Astrocyte (in vitro differentiated cells and primary cell): Measurements from ENCODE around the gene PALLD. TPM values are rescaled to one million over a fixed set of nuclear protein-coding genes. Genes with fewer than 3 reads are reported as not detected.
A peak's percentile ranks its signal among the peaks of the same experiment; 100 is the strongest.

Source experiments
- DNase-seq: peaks from one replicate; pipeline ENCODE4 v3.0.0-alpha.2; 2010; ENCODE audit warnings: low read depth
- FAIRE-seq: peaks from 2 replicates; lab custom pipeline; 2011; peaks lifted over from hg19 to GRCh38; lab: Jason Lieb, UNC
- H2AFZ ChIP-seq: 2 replicates; pipeline ENCODE4 v1.6.0; 2012; ENCODE audit warnings: low read depth, low read length, inconsistent platforms
- H3K27ac ChIP-seq: 2 replicates; pipeline ENCODE4 v1.5.1; 2011; ENCODE audit warnings: low read depth, low read length, inconsistent platforms
- H3K27me3 ChIP-seq: 2 replicates; pipeline ENCODE4 v1.6.0; 2011; ENCODE audit warnings: low read length, inconsistent platforms; ENCODE audit not compliant: insufficient read depth
- H3K36me3 ChIP-seq: 2 replicates; pipeline ENCODE4 v1.5.1; 2011; ENCODE audit warnings: low read length, inconsistent platforms; ENCODE audit not compliant: insufficient read depth
- H3K4me1 ChIP-seq: 2 replicates; pipeline ENCODE4 v1.5.1; 2011; ENCODE audit warnings: low read length, inconsistent platforms; ENCODE audit not compliant: insufficient read depth
- H3K4me2 ChIP-seq: 2 replicates; pipeline ENCODE4 v1.6.0; 2012; ENCODE audit warnings: low read length, inconsistent platforms
- H3K4me3 ChIP-seq: 2 replicates; pipeline ENCODE4 v1.5.1; 2011; ENCODE audit warnings: low read depth, mild to moderate bottlenecking, low read length, inconsistent platforms; ENCODE audit not compliant: insufficient read depth
- H3K79me2 ChIP-seq: 2 replicates; pipeline ENCODE4 v1.6.0; 2012; ENCODE audit warnings: mild to moderate bottlenecking, low read length, inconsistent platforms; ENCODE audit not compliant: insufficient read depth
- H3K9ac ChIP-seq: 2 replicates; pipeline ENCODE4 v1.6.0; 2012; ENCODE audit warnings: mild to moderate bottlenecking, low read length, inconsistent platforms
- H3K9me3 ChIP-seq: 2 replicates; pipeline ENCODE4 v1.5.1; 2012; ENCODE audit warnings: low read depth, mild to moderate bottlenecking, low read length, inconsistent platforms; ENCODE audit not compliant: insufficient read depth
- H4K20me1 ChIP-seq: 2 replicates; pipeline ENCODE4 v1.6.0; 2012; ENCODE audit warnings: low read length, inconsistent platforms; ENCODE audit not compliant: insufficient read depth
- H3K27ac Mint-ChIP-seq: one replicate; pipeline ENCODE4 v1.8.0; 2021; ENCODE audit warnings: mild to moderate bottlenecking, mixed read lengths; ENCODE audit not compliant: unreplicated experiment
- H3K27me3 Mint-ChIP-seq: one replicate; pipeline ENCODE4 v1.8.0; 2021; ENCODE audit warnings: low read depth, mixed read lengths; ENCODE audit not compliant: unreplicated experiment
- H3K36me3 Mint-ChIP-seq: one replicate; pipeline ENCODE4 v1.8.0; 2021; ENCODE audit warnings: low read depth, mixed read lengths; ENCODE audit not compliant: unreplicated experiment
- H3K4me1 Mint-ChIP-seq: one replicate; pipeline ENCODE4 v1.8.0; 2021; ENCODE audit warnings: low read depth, mixed read lengths; ENCODE audit not compliant: unreplicated experiment
- H3K4me3 Mint-ChIP-seq: one replicate; pipeline ENCODE4 v1.8.0; 2021; ENCODE audit warnings: mild to moderate bottlenecking, moderate library complexity, mixed read lengths; ENCODE audit not compliant: unreplicated experiment
- H3K9me3 Mint-ChIP-seq: one replicate; pipeline ENCODE4 v1.8.0; 2021; ENCODE audit warnings: mild to moderate bottlenecking, mixed read lengths; ENCODE audit not compliant: unreplicated experiment
- CTCF ChIP-seq: IDR thresholded peaks from 2 replicates; pipeline ENCODE4 v1.5.1; 2011; ENCODE audit warnings: low read depth, mild to moderate bottlenecking, inconsistent platforms, low read length, moderate library complexity; ENCODE audit not compliant: insufficient read depth
- EZH2 ChIP-seq: IDR thresholded peaks from 2 replicates; pipeline ENCODE4 v1.6.1; 2012; ENCODE audit warnings: mild to moderate bottlenecking, low read length, inconsistent platforms; ENCODE audit not compliant: insufficient read depth
- total RNA-seq: library from RNA; stranded (reverse); gene quantifications from 2 replicates; pipeline ENCODE4 v1.2.1, GENCODE V29; 2021

PALLD gene
- total RNA-seq, 1 donor from 2014 or later: 498 TPM

- peaks cover 33% of the 10 kb centered on the region for H3K4me1 ChIP-seq
- no peak overlapping the region for H3K27ac Mint-ChIP-seq
- no peak for DNase-seq
- H3K4me3 ChIP-seq: no peak overlapping the region
- H3K79me2 ChIP-seq: no peaks in the 10 kb centered on the region
- no peak overlapping the region for H3K4me2 ChIP-seq
- no peak for TF ChIP-seq EZH2
- TF ChIP-seq CTCF: no peak
- no peak overlapping the region for H2AFZ ChIP-seq
- H3K9me3 Mint-ChIP-seq: no peaks in the 10 kb centered on the region
- H3K27me3 Mint-ChIP-seq: no peaks in the 10 kb centered on the region
- no peaks in the 10 kb centered on the region for H3K9me3 ChIP-seq
- no peaks in the 10 kb centered on the region for H4K20me1 ChIP-seq
- peaks cover 33% of the 10 kb centered on the region for H3K4me1 Mint-ChIP-seq
- H3K36me3 Mint-ChIP-seq: peaks cover 2% of the 10 kb centered on the region
- H3K9ac ChIP-seq: no peak overlapping the region
- H3K36me3 ChIP-seq: no peaks in the 10 kb centered on the region
- H3K4me3 Mint-ChIP-seq: no peak overlapping the region
- FAIRE-seq: no peak
- no peak overlapping the region for H3K27ac ChIP-seq
- H3K27me3 ChIP-seq: no peaks in the 10 kb centered on the region
Observed at GRCh38 chr4:168555437-168555836, 58.6 kb downstream of the PALLD start.

GRCh38 chr4:168557658-168558057 is 60.8 kb downstream of the PALLD start:
- Mint-ChIP-seq H3K4me1 (peaks cover 45% of the 10 kb centered on the region), H3K36me3 (peaks cover 4% of the 10 kb centered on the region), H3K27me3 (no peaks in the 10 kb centered on the region), H3K4me3 (no peak overlapping the region), H3K9me3 (no peaks in the 10 kb centered on the region), H3K27ac (no peak overlapping the region)
- FAIRE-seq (no peak), DNase-seq (no peak)
- no peaks in the 10 kb centered on the region for H3K36me3 ChIP-seq
- H3K27ac ChIP-seq: no peak overlapping the region
- H3K9ac ChIP-seq: no peak overlapping the region
- H3K4me2 ChIP-seq: no peak overlapping the region
- H3K4me3 ChIP-seq: no peak overlapping the region
- H3K79me2 ChIP-seq: no peaks in the 10 kb centered on the region
- H3K4me1 ChIP-seq: peaks cover 26% of the 10 kb centered on the region
- H4K20me1 ChIP-seq: no peaks in the 10 kb centered on the region
- H2AFZ ChIP-seq: no peak overlapping the region
- H3K27me3 ChIP-seq: no peaks in the 10 kb centered on the region
- TF ChIP-seq CTCF (no peak), EZH2 (no peak)
- no peaks in the 10 kb centered on the region for H3K9me3 ChIP-seq

- Histone ChIP-seq H2AFZ (no peak overlapping the region), H3K9ac (no peak overlapping the region), H3K27ac (no peak overlapping the region), H3K27me3 (no peaks in the 10 kb centered on the region), H3K79me2 (no peaks in the 10 kb centered on the region), H3K4me1 (peaks cover 26% of the 10 kb centered on the region), H3K9me3 (no peaks in the 10 kb centered on the region), H3K4me3 (no peak overlapping the region), H3K4me2 (peak overlapping the region; percentile 21), H4K20me1 (no peaks in the 10 kb centered on the region), H3K36me3 (no peaks in the 10 kb centered on the region)
- H3K27ac Mint-ChIP-seq: peak overlapping the region; percentile 63
- peak; percentile 67 for DNase-seq
- H3K36me3 Mint-ChIP-seq: peaks cover 4% of the 10 kb centered on the region
- FAIRE-seq: peak; percentile 92
- H3K9me3 Mint-ChIP-seq: no peaks in the 10 kb centered on the region
- TF ChIP-seq CTCF: no peak
- TF ChIP-seq EZH2: no peak
- no peak overlapping the region for H3K4me3 Mint-ChIP-seq
- H3K27me3 Mint-ChIP-seq: no peaks in the 10 kb centered on the region
- peaks cover 50% of the 10 kb centered on the region for H3K4me1 Mint-ChIP-seq
Observed at GRCh38 chr4:168558599-168558998, 61.7 kb downstream of the PALLD start.
